MM.1S (cell line): ENCODE results near the gene CARD11.

Experiments used
- DNase-seq: peaks from one replicate; pipeline ENCODE4 v3.0.0-alpha.2; 2015
- H2AFZ ChIP-seq: fragments of 300-600 bp; sonication (generic); 2 replicates; pipeline ENCODE4 v1.6.0; 2016; ENCODE audit warnings: antibody characterized with exemption, low read length
- H3F3A ChIP-seq: fragments of 300-600 bp; sonication (generic); 2 replicates; pipeline ENCODE4 v1.6.1; 2016; ENCODE audit warnings: mild to moderate bottlenecking, antibody characterized with exemption, low read length, moderate library complexity, mixed read lengths; ENCODE audit not compliant: insufficient read depth
- H3K27ac ChIP-seq: fragments of 300-600 bp; sonication (generic); 2 replicates; pipeline ENCODE4 v1.5.1; 2016; ENCODE audit warnings: mild to moderate bottlenecking, low read length
- H3K27me3 ChIP-seq: fragments of 300-600 bp; sonication (generic); replicated peaks from 2 replicates; pipeline ENCODE4 v1.6.0; 2016; ENCODE audit warnings: low read length; ENCODE audit not compliant: insufficient read depth
- H3K36me3 ChIP-seq: fragments of 300-600 bp; sonication (generic); replicated peaks from 2 replicates; pipeline ENCODE4 v1.6.1; 2016; ENCODE audit warnings: mild to moderate bottlenecking, low read length, mixed read lengths; ENCODE audit not compliant: insufficient read depth
- H3K4me1 ChIP-seq: fragments of 300-600 bp; sonication (generic); 2 replicates; pipeline ENCODE4 v1.6.1; 2016; ENCODE audit warnings: low read length, mixed read lengths
- H3K4me2 ChIP-seq: fragments of 300-600 bp; sonication (generic); 2 replicates; pipeline ENCODE4 v1.6.0; 2016; ENCODE audit warnings: low read depth, low read length
- H3K4me3 ChIP-seq: fragments of 300-600 bp; sonication (generic); 2 replicates; pipeline ENCODE4 v1.5.1; 2016; ENCODE audit warnings: low read length, mixed read lengths
- H3K79me2 ChIP-seq: fragments of 300-600 bp; sonication (generic); 2 replicates; pipeline ENCODE4 v1.6.1; 2016; ENCODE audit warnings: mixed run types, low read length, mixed read lengths
- H3K9ac ChIP-seq: fragments of 300-600 bp; sonication (generic); 2 replicates; pipeline ENCODE4 v1.6.1; 2016; ENCODE audit warnings: low read length, mixed read lengths
- H3K9me2 ChIP-seq: fragments of 300-600 bp; sonication (generic); replicated peaks from 2 replicates; pipeline ENCODE4 v1.6.1; 2016; ENCODE audit warnings: mild to moderate bottlenecking, low read length, mixed read lengths; ENCODE audit not compliant: insufficient read depth
- H3K9me3 ChIP-seq: fragments of 300-600 bp; sonication (generic); replicated peaks from 2 replicates; pipeline ENCODE4 v1.6.1; 2016; ENCODE audit warnings: mild to moderate bottlenecking, low read length, mixed read lengths; ENCODE audit not compliant: insufficient read depth
- H4K20me1 ChIP-seq: fragments of 300-600 bp; sonication (generic); 2 replicates; pipeline ENCODE4 v1.6.1; 2016; ENCODE audit warnings: mild to moderate bottlenecking, low read length, moderate library complexity, mixed read lengths; ENCODE audit not compliant: insufficient read depth
- CTCF ChIP-seq: fragments of 300-600 bp; sonication (generic); IDR thresholded peaks from 2 replicates; pipeline ENCODE4 v1.5.1; 2016; ENCODE audit warnings: antibody characterized with exemption, low read length, mixed read lengths
- EZH2 ChIP-seq: fragments of 300-600 bp; sonication (generic); optimal IDR thresholded peaks from 2 replicates; pipeline ENCODE3; 2017; ENCODE audit warnings: low read depth, mild to moderate bottlenecking, antibody characterized with exemption, low read length, mixed read lengths
- EZH2phosphoT487 ChIP-seq: fragments of 300-600 bp; sonication (generic); IDR thresholded peaks from 2 replicates; pipeline ENCODE4 v1.6.1; 2018; ENCODE audit warnings: antibody characterized with exemption, low read length

Gene CARD11

GRCh38 chr7:2962865-2963264 lies 80.8 kb downstream of the CARD11 start:
- Histone ChIP-seq H3K4me1 (no peaks in the 10 kb centered on the region), H3K79me2 (no peaks in the 10 kb centered on the region), H3K9ac (no peak overlapping the region), H3K9me3 (no peaks in the 10 kb centered on the region), H3F3A (no peaks in the 10 kb centered on the region), H3K27me3 (no peaks in the 10 kb centered on the region), H4K20me1 (no peaks in the 10 kb centered on the region), H3K4me3 (no peak overlapping the region), H3K9me2 (no peaks in the 10 kb centered on the region), H3K36me3 (no peaks in the 10 kb centered on the region), H2AFZ (no peak overlapping the region), H3K4me2 (no peak overlapping the region), H3K27ac (no peak overlapping the region)
- no peak for TF ChIP-seq CTCF
- no peak for TF ChIP-seq EZH2
- no peak for DNase-seq

- H3F3A ChIP-seq = no peaks in the 10 kb centered on the region
- DNase-seq = no peak
- TF ChIP-seq CTCF (no peak), EZH2phosphoT487 (no peak), EZH2 (no peak)
- H3K4me1 ChIP-seq = no peaks in the 10 kb centered on the region
- H3K9ac ChIP-seq = no peak overlapping the region
- H3K4me2 ChIP-seq = no peak overlapping the region
- no peaks in the 10 kb centered on the region for H3K9me3 ChIP-seq
- no peak overlapping the region for H3K4me3 ChIP-seq
- no peaks in the 10 kb centered on the region for H3K79me2 ChIP-seq
- no peaks in the 10 kb centered on the region for H3K36me3 ChIP-seq
- no peaks in the 10 kb centered on the region for H3K9me2 ChIP-seq
- no peak overlapping the region for H3K27ac ChIP-seq
- H2AFZ ChIP-seq = no peak overlapping the region
- H4K20me1 ChIP-seq = no peaks in the 10 kb centered on the region
- no peaks in the 10 kb centered on the region for H3K27me3 ChIP-seq
Observed at GRCh38 chr7:2959828-2960599, 83.7 kb downstream of the CARD11 start.

DNA sequence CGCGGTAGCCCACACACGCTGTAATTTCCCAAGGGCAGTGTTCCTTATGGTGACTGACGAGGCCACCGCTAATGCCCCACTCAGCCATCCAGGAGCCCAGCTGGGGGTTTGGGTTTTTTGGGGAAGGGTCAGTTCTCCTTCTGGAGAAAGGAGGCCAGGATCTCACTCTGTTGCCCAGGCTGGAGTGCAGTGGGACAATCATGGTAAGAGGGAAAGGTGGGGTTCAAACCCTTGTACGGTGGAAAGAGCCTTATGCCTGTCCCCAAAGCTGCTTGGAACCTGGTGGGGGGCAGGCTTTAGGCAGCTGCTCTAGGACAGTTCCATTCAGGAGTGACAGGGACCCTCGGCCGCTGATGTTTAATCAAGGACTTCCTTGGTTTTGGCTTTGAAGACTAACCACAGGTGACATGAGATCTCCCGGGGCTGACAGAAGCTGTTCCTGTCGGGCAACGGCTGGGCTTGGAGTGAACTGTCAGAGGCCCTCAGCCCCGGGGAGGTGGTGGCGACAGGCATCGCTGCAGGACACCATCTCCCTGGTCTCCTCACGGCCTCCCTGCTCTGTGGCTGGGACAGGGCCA lies 84.5 kb downstream of the CARD11 start:
- DNase-seq = no peak
- Histone ChIP-seq H3K27me3 (no peaks in the 10 kb centered on the region), H3K4me2 (no peak overlapping the region), H3K4me3 (no peak overlapping the region), H3K27ac (no peak overlapping the region), H3K36me3 (no peaks in the 10 kb centered on the region), H3K9ac (no peak overlapping the region), H3K9me3 (no peaks in the 10 kb centered on the region), H3F3A (no peaks in the 10 kb centered on the region), H3K9me2 (no peaks in the 10 kb centered on the region), H3K79me2 (no peaks in the 10 kb centered on the region), H3K4me1 (no peaks in the 10 kb centered on the region), H2AFZ (no peak overlapping the region), H4K20me1 (no peaks in the 10 kb centered on the region)
- TF ChIP-seq CTCF = no peak
- no peak for TF ChIP-seq EZH2phosphoT487
- TF ChIP-seq EZH2 = no peak
